GM18873 (cell line): Measurements from ENCODE around the gene PKD1.

Experiments used
- ATAC-seq: cut with Tn5 transposase; IDR thresholded peaks from one replicate; pipeline ENCODE4 v1.9.1; 2021; ENCODE audit warnings: mild to moderate bottlenecking, moderate library complexity, moderate number of reproducible peaks; ENCODE audit not compliant: unreplicated experiment, low FRiP score

The PKD1 gene

GRCh38 chr16:2039274-2040031 is 96.2 kb downstream of the PKD1 start:
- ATAC-seq = no peak
